Caki2 (cell line): ENCODE results near the gene ELK4. TPM values are rescaled to one million over a fixed set of nuclear protein-coding genes. Genes with fewer than 3 reads are reported as not detected.
"Not testable (repeated sequence)": the region's sequence is repeated elsewhere in the genome, so short reads cannot be mapped to it uniquely, and the experiment has no call there.

Experiments
- DNase-seq: peaks from one replicate; pipeline ENCODE4 v3.0.0-alpha.2; 2015; ENCODE audit warnings: low read depth
- in situ Hi-C: cut with HindIII; loops from 2 replicates; pipeline ENCODE4 v1.10.0; 2016; ENCODE audit warnings: low sequenced_read_pairs, low pct_unique_long_range_greater_than_20kb, mixed read lengths
- total RNA-seq: library from RNA; depleted of rRNA; stranded (reverse); fragments of >200 nt; shearing (Covaris generic); gene quantifications from 2 replicates; pipeline ENCODE4 v1.2.3, GENCODE V29; 2014; ENCODE audit warnings: low replicate concordance

The ELK4 gene
- total RNA-seq, 1 experiment from 2014 or later, result 16.1 TPM

- no peak for DNase-seq
- in situ Hi-C loops, result no loop called here
Measured at GRCh38 chr1:205636732-205637131, 4.9 kb upstream of the ELK4 start.

GRCh38 chr1:205636138-205636530 lies 4.3 kb upstream of the ELK4 start:
- DNase-seq, in situ Hi-C loops: not testable (repeated sequence)

GRCh38 chr1:205633421-205633976 lies 1.7 kb upstream of the ELK4 start:
- in situ Hi-C loops, result no loop called here
- no peak for DNase-seq

- DNase-seq, result no peak
- in situ Hi-C loops, result no loop called here
Measured at GRCh38 chr1:205632669-205633169, 908 bp upstream of the ELK4 start.

GRCh38 chr1:205631010-205631767 lies 622 bp downstream of the ELK4 start:
- in situ Hi-C loops, result no loop called here
- DNase-seq, result peak; percentile 90

GRCh38 chr1:205630651-205631009 lies 1.2 kb downstream of the ELK4 start:
- no peak for DNase-seq
- in situ Hi-C loops, result no loop called here

- in situ Hi-C loops, result no loop called here
- no peak for DNase-seq
Measured at GRCh38 chr1:205630241-205630640, 1.6 kb downstream of the ELK4 start.

GRCh38 chr1:205629751-205630150 lies 2.1 kb downstream of the ELK4 start:
- in situ Hi-C loops, result no loop called here
- peak; percentile 30 for DNase-seq

- no peak for DNase-seq
Measured at GRCh38 chr1:205627956-205628355, 3.9 kb downstream of the ELK4 start.

GRCh38 chr1:205626216-205626615 lies 5.6 kb downstream of the ELK4 start:
- no peak for DNase-seq
- in situ Hi-C loops, result no loop called here

More at GRCh38 chr1:205627956-205628355, 3.9 kb downstream of the ELK4 start:
- in situ Hi-C loops, result no loop called here

GRCh38 chr1:205623646-205624045 lies 8.2 kb downstream of the ELK4 start:
- no peak for DNase-seq
- in situ Hi-C loops, result no loop called here

GRCh38 chr1:205620269-205620668 lies 11.5 kb downstream of the ELK4 start:
- DNase-seq, result no peak
- in situ Hi-C loops, result no loop called here

- in situ Hi-C loops, result no loop called here
- DNase-seq, result peak; percentile 44
Measured at GRCh38 chr1:205619376-205619775, 12.4 kb downstream of the ELK4 start.

GRCh38 chr1:205616563-205617293 lies 15.1 kb downstream of the ELK4 start:
- DNase-seq, result peak; percentile 71
- in situ Hi-C loops, result no loop called here

- DNase-seq, result no peak
- in situ Hi-C loops, result no loop called here
Measured at GRCh38 chr1:205615789-205616188, 16.0 kb downstream of the ELK4 start.

GRCh38 chr1:205613854-205614412 lies 17.9 kb downstream of the ELK4 start:
- DNase-seq, result no peak
- in situ Hi-C loops, result no loop called here

- in situ Hi-C loops, result no loop called here
Measured at GRCh38 chr1:205612556-205612955, 19.3 kb downstream of the ELK4 start.

GRCh38 chr1:205612104-205612503 lies 19.7 kb downstream of the ELK4 start:
- in situ Hi-C loops, result no loop called here

More at GRCh38 chr1:205612556-205612955, 19.3 kb downstream of the ELK4 start:
- no peak for DNase-seq

GRCh38 chr1:205610901-205611466 lies 20.8 kb downstream of the ELK4 start:
- DNase-seq, result no peak
- in situ Hi-C loops, result no loop called here

More at GRCh38 chr1:205612104-205612503, 19.7 kb downstream of the ELK4 start:
- DNase-seq, result no peak
